GM18858 (cell line): ENCODE results near the gene INO80.

Source experiments
- ATAC-seq: cut with Tn5 transposase; IDR thresholded peaks from one replicate; pipeline ENCODE4 v1.9.1; 2021; ENCODE audit not compliant: unreplicated experiment

Gene INO80

DNA sequence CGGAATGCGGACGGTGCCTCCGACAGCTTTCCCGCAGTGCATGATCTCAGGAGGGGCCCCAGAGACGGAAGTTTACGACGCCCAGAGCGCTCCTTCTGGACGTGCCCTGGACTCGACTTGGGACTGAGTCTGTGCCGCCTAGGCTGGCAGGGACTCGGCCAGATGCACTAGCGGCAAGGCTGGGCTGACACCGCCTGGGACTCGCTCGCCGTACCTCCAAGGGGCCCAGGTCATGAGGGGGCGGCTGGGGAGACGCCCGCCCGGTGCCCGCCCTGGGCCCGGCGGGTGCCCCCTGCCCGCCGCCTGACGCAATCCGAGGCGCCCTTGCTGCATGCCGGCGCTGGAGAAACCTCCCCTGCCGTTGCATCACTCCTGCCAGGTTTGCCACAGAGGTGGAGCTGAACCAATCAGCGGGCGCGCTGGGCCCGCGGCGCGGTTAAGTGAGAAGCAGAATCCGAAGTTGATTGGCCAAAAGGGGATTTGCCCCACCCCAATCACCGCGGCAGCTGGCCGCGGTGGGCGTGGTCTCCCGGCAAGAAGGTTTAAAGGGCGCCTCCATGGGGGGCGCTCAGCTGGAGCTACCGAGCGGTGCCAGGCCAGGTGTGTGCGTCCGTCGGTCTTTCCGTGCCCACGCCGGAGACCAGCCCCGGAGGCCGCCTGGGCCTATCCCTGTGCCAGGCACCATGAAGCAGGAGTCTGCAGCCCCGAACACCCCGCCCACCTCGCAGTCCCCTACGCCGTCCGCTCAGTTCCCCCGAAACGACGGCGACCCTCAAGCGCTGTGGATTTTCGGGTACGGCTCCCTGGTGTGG is 163.0 kb downstream of the INO80 start, which contains the start of gene CHAC1:
TSS of gene CHAC1 (plus strand) at position 571 of the 812 bp plus-strand sequence. CDS start at position 684, 113 bp downstream.
- peak; percentile 83 for ATAC-seq

DNA sequence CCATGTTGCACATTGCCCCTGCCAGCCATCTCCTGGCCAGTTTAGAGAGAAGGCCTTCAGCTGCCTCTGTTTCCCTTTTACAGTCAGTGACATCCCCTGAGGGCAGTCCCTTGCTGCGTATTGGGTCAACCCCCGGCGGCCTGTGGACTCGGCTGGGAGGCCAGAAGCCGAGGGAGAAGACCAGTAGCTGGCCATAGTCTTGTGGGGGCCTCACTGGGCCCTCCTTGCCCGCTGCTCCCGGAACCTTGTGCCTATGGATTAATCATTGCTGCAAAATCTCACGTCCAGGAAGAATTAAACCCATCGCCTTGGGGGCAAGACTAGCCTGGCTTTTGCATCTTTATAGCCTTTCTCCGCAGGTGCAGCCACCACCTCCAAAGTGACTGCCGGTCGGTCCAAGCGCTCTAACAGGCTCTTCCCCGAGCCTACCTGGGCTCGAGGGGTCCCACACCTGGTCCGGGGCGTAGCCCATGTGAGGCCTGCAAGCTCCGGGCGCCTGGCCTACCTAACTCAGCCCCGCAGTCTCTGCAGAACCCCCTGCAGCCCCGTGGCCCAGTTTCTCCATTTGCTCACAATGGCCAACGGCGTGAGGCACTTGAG is 163.7 kb downstream of the INO80 start:
- ATAC-seq, result no peak

DNA sequence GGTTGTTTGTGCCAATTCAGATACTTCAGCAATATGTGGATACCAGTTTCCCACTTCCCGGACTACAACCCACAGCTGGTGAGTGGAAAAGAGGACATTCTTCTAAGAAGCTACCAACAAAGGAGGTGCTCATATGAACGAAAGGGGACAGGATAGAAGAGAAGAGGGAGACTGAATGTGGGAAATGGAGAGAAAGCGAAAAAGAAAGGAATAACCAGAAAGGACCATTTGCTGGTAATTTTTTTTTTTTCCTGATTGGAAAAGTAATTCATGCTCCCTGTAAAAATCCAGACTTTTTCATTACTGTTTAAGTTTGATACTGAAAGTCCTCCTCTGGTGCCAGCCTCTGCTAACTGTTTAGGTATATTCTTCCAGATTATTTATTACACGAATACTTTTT is 164.3 kb downstream of the INO80 start:
- no peak for ATAC-seq

DNA sequence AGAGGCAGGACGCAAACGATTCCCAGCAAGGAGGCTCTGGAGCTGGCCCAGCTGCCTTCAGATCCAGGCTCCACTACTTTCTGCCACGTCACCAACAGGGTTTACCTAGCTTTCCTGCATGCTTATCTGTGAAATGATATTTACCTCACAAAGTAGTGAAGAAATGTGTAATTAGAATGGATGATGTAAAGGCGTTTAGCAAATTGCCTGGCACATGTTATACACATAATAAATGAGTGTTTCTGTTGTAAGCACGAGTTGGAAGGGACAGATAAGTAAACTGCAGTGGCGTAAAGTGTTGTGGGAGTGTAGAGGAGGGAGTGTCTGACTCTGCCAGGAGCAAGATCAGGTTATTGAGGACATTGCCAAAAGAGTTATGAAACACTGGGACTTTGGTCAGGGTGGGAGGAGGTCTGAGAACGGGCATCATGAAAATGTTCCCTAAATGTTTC is 166.3 kb downstream of the INO80 start:
- ATAC-seq, result no peak

DNA sequence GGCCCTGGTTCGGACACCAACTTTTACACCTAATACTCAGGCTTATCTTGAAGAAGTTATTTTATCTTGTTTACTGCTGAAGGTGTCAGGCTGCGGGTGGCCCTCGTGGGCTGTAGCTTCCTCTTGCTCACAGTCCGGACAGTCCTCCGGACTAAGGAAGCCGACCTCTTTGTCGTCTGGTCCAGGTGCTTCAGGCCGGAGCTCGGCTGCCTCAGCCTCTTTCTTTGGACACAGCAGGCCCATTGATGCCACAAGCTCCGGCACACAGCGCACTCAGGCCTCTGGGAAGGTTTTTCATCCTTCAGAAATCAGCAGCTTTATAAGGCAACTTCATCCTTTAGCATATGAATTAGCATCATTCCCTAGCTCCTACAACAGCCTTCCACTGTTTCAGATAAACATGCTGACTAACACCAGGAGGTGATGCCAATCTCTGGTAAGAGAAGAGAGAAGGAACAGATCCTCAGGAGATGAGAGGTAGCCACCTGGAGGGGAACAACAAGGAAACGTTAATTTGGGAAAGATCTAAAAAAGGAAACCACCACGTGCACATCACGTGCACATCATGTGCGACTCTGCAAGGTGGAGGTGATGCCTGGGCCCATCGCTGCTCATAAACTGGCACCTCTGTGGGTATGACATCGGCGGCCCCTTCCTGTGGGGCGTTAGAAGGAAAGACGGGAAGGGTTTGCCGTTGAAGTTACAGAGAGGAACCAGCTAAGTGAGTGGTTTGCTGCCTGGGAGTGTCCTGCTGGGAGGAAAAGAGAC is 167.2 kb downstream of the INO80 start:
- no peak for ATAC-seq

DNA sequence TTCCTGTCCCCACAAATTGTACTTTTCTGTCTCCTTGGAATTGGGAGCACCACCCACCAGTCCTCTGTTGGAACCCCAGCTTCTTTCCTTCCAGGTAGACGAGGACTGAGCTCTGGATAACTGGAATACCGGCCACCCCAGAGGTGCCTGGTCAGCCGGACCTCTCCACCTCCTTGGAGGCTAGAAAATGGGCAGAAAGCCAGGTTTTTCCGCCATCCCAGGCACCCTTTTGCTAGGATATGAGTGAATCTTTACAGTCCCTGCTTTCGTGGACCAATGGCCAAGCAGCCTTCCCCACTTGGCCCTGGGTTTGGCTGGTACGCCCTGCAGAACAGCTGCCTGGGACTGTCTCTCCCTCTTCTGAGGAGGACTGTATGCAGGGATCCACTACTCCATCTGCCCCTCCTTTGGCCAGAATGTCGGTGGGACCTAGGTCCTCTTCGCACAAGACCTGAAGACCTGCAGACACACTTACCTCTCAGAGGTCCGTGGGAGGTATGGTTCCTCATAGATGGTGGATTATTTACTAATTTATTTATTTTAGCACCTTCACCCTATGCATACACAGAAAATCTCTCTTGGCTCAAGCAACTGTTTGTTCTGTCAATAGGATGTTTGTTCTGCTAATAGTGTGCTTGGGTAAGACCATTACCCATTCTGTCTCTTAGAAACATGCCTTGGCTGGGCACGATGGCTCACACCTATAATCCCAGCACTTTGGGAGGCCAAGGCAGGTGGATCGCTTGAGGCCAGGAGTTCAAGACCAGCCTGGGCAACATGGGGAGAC is 171.4 kb downstream of the INO80 start:
- ATAC-seq, result no peak

DNA sequence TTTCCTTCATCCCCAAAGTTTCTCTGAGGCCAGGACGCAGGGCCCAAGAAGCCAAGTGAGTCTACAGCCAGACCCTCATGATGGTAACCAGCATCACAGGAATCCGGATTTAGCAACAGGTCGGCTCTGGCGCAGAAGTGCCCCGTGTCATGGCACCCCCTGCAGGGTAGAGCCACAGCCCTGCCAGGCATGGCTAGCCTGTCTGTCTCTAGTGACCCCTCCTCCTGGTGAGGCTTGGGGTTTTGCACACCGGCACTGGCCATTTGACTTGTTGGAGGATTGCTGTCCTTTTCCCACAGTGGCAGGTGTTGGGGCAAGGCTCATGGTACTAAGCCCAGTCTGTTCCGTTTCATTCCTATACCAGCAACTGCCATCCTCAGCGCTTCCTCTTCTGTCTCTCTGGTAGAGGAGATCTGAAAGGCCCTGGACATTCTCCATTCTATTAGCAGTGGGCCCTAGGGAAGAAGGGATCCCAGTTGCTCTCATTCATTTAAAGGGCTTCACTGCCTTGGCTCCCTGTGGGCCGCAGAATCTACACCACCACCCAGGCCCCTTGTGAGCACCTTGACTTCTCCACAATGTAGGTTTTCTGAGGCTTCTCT is 172.2 kb downstream of the INO80 start:
- ATAC-seq, result no peak

DNA sequence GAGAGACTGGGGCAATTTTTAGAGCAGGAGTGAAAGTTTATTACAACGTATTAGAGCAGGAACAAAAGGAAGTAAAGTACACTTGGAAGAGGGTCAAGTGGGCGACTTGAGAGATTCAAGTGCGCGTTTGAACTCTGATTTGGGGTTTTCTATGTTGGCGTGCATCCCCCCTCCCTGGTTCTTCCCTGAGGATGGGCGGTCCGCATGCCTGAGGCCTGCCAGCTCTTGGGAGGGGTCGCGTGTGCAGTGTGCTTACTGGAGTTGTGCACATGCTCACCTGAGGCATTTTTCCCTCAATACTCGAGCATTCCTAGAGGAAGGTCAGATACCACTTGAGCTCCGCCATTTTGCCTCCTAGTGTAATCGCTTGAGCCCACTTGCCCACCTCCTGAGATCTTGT is 173.2 kb downstream of the INO80 start:
- no peak for ATAC-seq

DNA sequence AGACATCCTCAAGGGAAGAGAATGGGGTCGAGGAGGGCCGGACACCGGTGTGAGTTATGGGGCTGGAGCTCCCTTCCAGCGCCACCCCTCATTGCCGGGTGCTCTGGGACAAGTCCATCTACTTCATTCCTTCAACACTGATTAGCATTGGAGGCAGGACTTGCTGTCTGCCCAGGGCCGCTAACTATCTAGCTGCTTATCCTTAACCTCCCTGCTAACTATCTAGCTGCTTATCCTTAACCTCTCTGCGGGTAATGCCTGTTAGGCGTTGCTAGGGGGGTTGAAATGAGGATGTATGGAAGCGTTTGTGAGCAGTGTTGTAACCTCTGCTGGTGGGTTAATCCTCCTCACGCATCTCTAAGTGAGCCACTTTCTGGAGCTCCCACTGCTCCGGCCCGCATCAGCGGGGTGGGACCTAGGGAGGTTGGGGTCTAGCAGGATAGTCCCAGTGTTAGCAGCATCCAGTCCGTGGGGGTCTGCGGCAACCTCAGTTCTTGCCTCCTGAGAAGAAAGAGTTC is 173.7 kb downstream of the INO80 start:
- no peak for ATAC-seq

DNA sequence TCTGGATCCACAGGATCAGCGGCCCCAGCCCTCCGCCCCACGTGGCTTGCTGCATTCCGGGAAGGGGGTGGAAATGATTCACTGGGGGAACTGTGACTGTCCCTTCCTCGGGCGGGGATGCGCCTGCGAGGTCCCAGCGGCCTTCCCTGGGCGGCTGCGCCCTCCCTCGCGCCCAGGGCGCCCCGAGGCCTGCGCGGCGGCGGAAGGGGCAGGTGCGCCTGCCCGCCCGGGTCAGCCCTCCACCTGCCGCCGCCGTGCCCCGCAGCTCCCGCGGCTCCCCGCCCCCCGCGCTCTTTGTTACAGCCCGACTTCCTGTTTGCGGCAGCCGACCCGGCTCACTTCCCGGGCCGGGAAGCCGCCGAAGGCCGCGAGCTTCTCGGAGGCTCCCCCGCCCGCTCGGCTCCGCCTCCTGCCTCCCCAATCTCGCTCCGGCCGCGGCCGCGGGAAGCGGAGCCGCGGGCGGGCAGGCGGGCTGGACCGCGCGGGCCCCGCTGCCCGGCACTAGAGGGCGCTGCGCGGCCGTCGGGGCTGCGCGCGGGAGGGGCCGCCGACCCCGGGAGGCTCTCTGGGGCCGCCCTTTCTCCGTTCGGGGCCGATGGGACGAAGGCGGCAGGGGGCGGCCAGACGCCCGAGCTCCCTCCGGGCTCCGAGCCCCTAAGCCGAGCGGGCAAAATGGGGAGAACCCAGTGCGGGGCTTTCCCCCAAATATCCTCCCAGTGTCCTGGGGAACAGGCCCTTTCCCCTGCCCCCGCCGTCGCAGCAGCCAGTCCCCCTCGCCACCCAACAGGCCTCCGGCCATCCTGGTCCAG is 174.3 kb downstream of the INO80 start:
- ATAC-seq, result peak; percentile 58

DNA sequence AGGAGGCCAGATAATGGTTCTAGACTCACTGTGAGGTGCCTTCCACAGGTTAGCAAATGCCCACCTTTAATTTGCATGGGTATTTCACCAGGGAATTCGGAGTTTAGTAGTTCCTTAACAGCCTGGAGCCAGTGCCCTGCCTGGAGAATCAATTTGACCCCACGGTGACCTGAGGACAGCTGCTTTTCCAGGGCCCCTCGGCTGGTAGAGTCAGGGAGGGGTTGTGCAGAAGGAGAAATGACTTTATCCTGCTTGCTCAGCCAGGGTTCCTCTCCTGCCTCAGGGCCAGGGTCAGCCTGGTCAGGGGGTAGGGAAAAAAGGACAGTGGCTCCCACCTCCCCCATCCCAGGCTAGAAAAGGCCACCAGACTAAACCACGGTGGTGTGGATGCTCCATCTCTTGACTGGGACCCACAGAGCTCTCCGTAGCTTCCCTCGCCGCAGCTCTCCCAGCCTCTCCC is 175.0 kb downstream of the INO80 start:
- no peak for ATAC-seq

DNA sequence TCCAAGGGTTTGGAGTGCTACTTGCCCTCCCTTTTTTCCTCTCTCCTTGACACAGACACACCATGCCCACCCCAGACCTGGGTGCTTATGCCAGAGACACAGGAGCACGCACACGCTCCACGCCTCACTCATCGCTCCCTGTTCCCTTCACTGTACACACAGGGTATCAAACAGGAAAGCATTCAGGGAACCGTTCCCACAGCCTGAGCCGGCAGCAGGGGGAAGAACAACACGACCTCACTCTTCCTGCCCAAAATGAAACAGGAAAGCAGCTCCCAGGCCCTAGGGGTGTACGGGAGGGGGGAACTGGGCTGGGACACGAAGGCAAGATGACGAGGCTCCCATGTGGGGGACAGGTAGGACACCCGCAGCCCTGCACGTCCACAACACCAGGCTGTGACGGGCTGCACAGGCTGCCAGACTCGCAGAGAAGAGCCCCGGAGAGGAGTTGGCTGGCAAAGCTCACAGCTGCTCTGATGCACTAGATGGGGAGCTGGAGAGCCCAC is 175.7 kb downstream of the INO80 start:
- ATAC-seq, result no peak

DNA sequence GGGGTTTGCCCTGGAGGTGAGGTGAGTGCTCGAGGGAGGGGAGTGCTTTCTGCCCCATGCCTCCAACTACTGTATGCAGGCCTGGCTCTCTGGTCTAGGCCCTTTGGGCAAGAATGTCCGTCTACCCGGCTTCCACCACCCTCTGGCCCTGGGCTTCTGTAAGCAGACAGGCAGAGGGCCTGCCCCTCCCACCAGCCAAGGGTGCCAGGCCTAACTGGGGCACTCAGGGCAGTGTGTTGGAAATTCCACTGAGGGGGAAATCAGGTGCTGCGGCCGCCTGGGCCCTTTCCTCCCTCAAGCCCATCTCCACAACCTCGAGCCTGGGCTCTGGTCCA is 177.6 kb downstream of the INO80 start:
- ATAC-seq, result no peak

DNA sequence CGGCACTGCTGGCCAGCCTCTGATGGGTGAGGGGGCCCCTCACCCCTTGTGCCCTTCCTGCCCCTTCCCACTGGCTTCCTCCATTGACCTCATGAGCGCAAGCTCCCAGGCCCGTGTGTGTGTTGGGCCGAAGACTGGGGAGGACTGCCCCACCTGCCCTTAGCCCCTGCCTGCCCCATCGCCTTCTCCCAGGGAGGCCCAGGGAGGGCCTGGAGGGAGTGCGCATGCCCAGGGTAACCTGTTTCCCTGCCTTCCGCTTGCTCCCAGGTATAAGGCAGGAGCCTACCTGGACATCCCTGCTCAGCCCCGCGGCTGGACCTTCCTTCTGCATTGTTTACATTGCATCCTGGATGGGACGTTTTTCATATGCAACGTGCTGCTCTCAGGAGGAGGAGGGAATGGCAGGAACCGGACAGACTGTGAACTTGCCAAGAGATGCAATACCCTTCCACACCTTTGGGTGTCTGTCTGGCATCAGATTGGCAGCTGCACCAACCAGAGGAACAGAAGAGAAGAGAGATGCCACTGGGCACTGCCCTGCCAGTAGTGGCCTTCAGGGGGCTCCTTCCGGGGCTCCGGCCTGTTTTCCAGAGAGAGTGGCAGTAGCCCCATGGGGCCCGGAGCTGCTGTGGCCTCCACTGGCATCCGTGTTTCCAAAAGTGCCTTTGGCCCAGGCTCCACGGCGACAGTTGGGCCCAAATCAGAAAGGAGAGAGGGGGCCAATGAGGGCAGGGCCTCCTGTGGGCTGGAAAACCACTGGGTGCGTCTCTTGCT is 178.1 kb downstream of the INO80 start:
- ATAC-seq, result no peak

DNA sequence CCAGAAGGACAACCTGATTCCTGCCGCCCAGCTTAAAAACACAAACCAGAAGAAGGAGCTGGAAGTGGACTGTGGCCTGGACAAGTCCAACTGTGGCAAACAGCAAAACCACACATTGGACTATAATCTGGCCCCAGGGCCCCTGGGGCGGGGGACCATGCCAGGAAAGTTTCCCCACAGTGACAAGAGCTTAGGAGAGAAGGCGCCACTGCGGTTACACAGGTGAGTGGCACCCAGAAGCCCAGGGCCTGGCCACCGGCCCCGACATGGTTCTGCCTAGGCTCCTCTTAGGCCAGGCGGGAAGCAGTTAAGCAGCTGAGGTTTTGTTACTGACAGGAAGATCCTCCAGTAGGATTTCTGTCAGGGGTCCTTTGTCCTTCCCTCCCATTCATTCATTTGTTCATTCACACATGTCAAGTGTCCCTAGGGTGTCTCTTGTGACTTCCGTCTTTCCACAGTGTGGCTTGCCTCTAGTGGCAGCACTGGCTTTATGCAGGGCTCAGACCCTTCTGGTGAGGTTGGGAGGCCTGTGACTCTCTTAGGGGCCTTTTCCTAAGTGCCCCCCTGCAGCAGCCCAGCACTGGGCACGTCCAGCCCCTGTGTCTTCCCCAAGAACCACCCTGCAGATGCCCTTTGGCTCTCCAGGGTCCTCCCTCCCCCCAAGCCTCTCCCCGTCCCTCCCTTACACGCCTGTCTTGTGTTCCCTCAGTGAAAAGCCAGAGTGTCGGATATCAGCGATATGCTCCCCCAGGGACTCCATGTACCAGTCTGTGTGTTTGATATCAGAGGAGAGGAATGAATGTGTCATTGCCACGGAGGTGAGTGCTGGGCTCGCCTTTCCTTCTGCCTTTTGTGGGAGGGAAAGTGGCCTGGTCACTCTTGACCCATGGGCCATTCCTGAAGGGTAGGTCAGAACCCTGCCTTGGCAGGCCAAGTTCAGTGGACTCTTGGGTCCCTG is 179.1 kb downstream of the INO80 start:
- no peak for ATAC-seq

DNA sequence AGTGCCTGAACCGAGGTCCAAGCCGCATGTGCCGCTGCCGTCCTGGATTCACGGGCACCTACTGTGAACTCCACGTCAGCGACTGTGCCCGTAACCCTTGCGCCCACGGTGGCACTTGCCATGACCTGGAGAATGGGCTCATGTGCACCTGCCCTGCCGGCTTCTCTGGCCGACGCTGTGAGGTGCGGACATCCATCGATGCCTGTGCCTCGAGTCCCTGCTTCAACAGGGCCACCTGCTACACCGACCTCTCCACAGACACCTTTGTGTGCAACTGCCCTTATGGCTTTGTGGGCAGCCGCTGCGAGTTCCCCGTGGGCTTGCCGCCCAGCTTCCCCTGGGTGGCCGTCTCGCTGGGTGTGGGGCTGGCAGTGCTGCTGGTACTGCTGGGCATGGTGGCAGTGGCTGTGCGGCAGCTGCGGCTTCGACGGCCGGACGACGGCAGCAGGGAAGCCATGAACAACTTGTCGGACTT is 179.8 kb downstream of the INO80 start:
- no peak for ATAC-seq

DNA sequence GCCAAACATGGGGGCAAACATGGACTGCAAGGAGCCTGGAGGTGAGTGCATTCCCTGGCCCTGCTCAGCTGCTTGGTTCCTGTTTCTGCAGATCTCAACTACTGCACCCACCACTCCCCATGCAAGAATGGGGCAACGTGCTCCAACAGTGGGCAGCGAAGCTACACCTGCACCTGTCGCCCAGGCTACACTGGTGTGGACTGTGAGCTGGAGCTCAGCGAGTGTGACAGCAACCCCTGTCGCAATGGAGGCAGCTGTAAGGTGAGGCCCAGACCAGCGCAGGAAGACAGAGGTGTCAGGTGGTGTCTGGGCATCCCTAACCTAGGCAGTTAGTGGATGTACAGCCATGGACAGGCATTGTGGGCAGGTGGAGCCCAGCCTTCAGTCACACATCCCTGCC is 181.6 kb downstream of the INO80 start:
- ATAC-seq, result no peak
